Hepatocyte (in vitro differentiated cells): ENCODE measurements around the gene TBCK. TPM values are rescaled to one million over a fixed set of nuclear protein-coding genes. Genes with fewer than 3 reads are reported as not detected.

Experiments
- DNase-seq: peaks from one replicate; pipeline ENCODE4 v3.0.0-alpha.2; 2016; ENCODE audit warnings: low spot score
- H2AFZ ChIP-seq: fragments of 200-600 bp; sonication (generic); 2 replicates; pipeline ENCODE4 v1.6.0; 2016; ENCODE audit warnings: antibody characterized with exemption, mild to moderate bottlenecking
- H3K27ac ChIP-seq: fragments of 200-600 bp; sonication (generic); 2 replicates; pipeline ENCODE4 v1.5.1; 2016; ENCODE audit warnings: mild to moderate bottlenecking
- H3K27me3 ChIP-seq: fragments of 200-600 bp; sonication (generic); 2 replicates; pipeline ENCODE4 v1.6.1; 2016
- H3K36me3 ChIP-seq: fragments of 200-600 bp; sonication (generic); replicated peaks from 2 replicates; pipeline ENCODE4 v1.5.1; 2016; ENCODE audit warnings: low read depth; ENCODE audit not compliant: insufficient read depth
- H3K4me1 ChIP-seq: fragments of 200-600 bp; sonication (generic); 2 replicates; pipeline ENCODE4 v1.5.1; 2016; ENCODE audit warnings: mild to moderate bottlenecking, moderate library complexity; ENCODE audit not compliant: insufficient read depth
- H3K4me2 ChIP-seq: fragments of 200-600 bp; sonication (generic); 2 replicates; pipeline ENCODE4 v1.6.0; 2016
- H3K4me3 ChIP-seq: fragments of 200-600 bp; sonication (generic); 2 replicates; pipeline ENCODE4 v1.5.1; 2016; ENCODE audit warnings: mild to moderate bottlenecking
- H3K79me2 ChIP-seq: fragments of 200-600 bp; sonication (generic); 2 replicates; pipeline ENCODE4 v1.6.0; 2017; ENCODE audit warnings: mild to moderate bottlenecking
- H3K9me2 ChIP-seq: fragments of 200-600 bp; sonication (generic); replicated peaks from 2 replicates; pipeline ENCODE4 v1.6.0; 2017; ENCODE audit warnings: mild to moderate bottlenecking; ENCODE audit not compliant: insufficient read depth
- H3K9me3 ChIP-seq: fragments of 200-600 bp; sonication (generic); 2 replicates; pipeline ENCODE4 v1.5.1; 2016; ENCODE audit warnings: low read depth, mild to moderate bottlenecking
- H4K20me1 ChIP-seq: fragments of 200-600 bp; sonication (generic); 2 replicates; pipeline ENCODE4 v1.6.0; 2016; ENCODE audit warnings: mild to moderate bottlenecking; ENCODE audit not compliant: insufficient read depth, poor library complexity, severe bottlenecking
- EZH2 ChIP-seq: fragments of 200-600 bp; sonication (generic); IDR thresholded peaks from 2 replicates; pipeline ENCODE4 v1.6.1; 2016; ENCODE audit warnings: antibody characterized with exemption, mild to moderate bottlenecking, borderline replicate concordance
- EZH2phosphoT487 ChIP-seq: fragments of 200-600 bp; sonication (generic); IDR thresholded peaks from one replicate; pipeline ENCODE4 v1.6.1; 2018; ENCODE audit warnings: antibody characterized with exemption, mild to moderate bottlenecking, low read depth, moderate library complexity; ENCODE audit not compliant: unreplicated experiment, severe bottlenecking
- WGBS: methylation state at CpG from one replicate; pipeline ENCODE4 v1.1.6; 2016; ENCODE audit warnings: low lambda C conversion rate; ENCODE audit errors: missing lambda C conversion rate; 5-methylcytosine and 5-hydroxymethylcytosine counted together
- polyA plus RNA-seq: library from polyadenylated mRNA; unstranded; fragments of >200 nt; fragmentation: Nextera tagmentation; extraction: Ambion mirVana; gene quantifications from 2 replicates; pipeline ENCODE4 v1.2.1, GENCODE V29; 2016
- total RNA-seq: library from RNA; depleted of rRNA; stranded (reverse); fragments of >200 nt; gene quantifications from 2 replicates; pipeline ENCODE4 v1.2.3, GENCODE V29; 2014
- TF ChIP-seq, protein P1 (sequence below): fragments of 200-600 bp; sonication (generic); IDR thresholded peaks from 2 replicates; pipeline ENCODE4 v1.5.1; 2016; ENCODE audit warnings: antibody characterized with exemption, mild to moderate bottlenecking; ENCODE audit not compliant: poor library complexity

The TBCK gene
- total and polyA plus RNA-seq, 2 experiments from 2014 or later, result 19.8 to 49.7 TPM

DNA sequence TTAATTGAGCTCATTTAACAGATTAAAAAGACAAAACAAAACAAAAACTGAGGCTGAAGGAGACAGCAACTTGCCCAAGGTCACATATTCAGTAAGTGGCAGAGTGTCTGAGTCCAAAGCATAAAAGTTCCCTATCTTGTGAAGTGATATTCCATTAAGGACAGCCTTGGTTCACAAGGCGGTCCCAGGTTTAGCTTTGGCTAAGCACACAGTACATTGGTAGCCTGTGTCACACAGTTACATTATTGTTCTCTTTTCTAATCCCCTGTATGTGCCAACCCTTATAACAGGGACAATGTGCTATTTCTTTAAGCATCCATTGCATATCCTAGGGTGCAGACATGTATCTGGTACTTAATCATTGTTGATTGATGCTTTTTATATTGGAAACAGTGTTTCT is 280.8 kb downstream of the TBCK start:
- peak overlapping the region; percentile 26 for H3K27ac ChIP-seq

DNA sequence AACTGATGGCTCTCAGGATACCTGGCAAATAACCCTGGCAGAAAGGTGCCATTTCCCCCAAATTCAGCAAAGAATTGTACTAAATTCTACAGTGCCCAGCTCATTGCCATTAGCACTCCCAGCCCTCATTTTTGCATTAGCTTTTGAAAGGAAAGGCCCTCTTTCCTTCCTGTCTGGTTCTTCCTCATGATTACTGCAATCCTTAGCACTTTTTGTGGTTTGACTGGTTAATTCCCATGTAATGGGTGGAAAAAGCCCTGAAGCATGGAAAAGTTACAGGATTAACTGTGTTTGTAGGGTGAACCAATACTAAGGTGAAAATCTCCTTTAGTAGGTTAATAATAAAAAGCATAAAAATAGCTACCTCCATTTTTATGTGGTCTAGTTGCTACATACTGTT is 281.3 kb downstream of the TBCK start:
- Histone ChIP-seq H3K79me2 (no peaks in the 10 kb centered on the region), H3K4me1 (peaks cover 18% of the 10 kb centered on the region), H2AFZ (no peak overlapping the region), H3K9me2 (no peaks in the 10 kb centered on the region), H3K27ac (peak overlapping the region; percentile 26), H3K4me2 (no peak overlapping the region), H3K36me3 (no peaks in the 10 kb centered on the region), H3K9me3 (no peaks in the 10 kb centered on the region), H3K4me3 (no peak overlapping the region), H3K27me3 (no peaks in the 10 kb centered on the region), H4K20me1 (no peaks in the 10 kb centered on the region)
- no peak for TF ChIP-seq EZH2
- no peak for TF ChIP-seq EZH2phosphoT487
- TF ChIP-seq, protein P1, sequence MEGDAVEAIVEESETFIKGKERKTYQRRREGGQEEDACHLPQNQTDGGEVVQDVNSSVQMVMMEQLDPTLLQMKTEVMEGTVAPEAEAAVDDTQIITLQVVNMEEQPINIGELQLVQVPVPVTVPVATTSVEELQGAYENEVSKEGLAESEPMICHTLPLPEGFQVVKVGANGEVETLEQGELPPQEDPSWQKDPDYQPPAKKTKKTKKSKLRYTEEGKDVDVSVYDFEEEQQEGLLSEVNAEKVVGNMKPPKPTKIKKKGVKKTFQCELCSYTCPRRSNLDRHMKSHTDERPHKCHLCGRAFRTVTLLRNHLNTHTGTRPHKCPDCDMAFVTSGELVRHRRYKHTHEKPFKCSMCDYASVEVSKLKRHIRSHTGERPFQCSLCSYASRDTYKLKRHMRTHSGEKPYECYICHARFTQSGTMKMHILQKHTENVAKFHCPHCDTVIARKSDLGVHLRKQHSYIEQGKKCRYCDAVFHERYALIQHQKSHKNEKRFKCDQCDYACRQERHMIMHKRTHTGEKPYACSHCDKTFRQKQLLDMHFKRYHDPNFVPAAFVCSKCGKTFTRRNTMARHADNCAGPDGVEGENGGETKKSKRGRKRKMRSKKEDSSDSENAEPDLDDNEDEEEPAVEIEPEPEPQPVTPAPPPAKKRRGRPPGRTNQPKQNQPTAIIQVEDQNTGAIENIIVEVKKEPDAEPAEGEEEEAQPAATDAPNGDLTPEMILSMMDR, result no peak
- no peak for DNase-seq

More for the DNA sequence above, 280.8 kb downstream of the TBCK start:
- TF ChIP-seq EZH2 (no peak), EZH2phosphoT487 (no peak)
- TF ChIP-seq, protein P1, result no peak
- 83% methylated on average over 1 of the region's 1 CpG for WGBS
- Histone ChIP-seq H3K4me3 (no peak overlapping the region), H3K4me1 (peaks cover 20% of the 10 kb centered on the region), H2AFZ (no peak overlapping the region), H3K27me3 (no peaks in the 10 kb centered on the region), H3K79me2 (no peaks in the 10 kb centered on the region), H3K4me2 (no peak overlapping the region), H4K20me1 (no peaks in the 10 kb centered on the region), H3K9me3 (no peaks in the 10 kb centered on the region), H3K9me2 (no peaks in the 10 kb centered on the region), H3K36me3 (no peaks in the 10 kb centered on the region)
- no peak for DNase-seq

DNA sequence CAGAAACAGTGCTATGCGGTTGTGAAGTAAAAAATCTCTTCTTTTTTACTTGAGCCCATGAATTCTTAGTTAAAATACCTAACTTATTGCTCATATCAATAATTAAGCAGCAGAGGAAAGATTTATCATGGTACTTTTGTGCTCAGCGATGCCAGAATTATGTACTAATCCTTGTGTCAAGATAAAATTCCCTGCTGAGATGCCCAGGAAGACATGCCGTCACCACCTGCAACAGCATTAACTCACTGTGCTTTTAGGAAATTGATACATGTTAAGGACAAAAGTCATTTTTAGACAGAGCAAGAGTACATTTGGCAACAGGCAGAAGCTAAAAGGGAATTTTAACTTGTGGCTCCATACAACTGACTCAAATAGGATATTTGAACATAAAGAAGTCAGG is 281.8 kb downstream of the TBCK start:
- Histone ChIP-seq H3K4me3 (no peak overlapping the region), H3K9me2 (no peaks in the 10 kb centered on the region), H4K20me1 (no peaks in the 10 kb centered on the region), H3K27ac (peak overlapping the region; percentile 26), H3K36me3 (no peaks in the 10 kb centered on the region), H3K9me3 (no peaks in the 10 kb centered on the region), H3K79me2 (no peaks in the 10 kb centered on the region), H2AFZ (no peak overlapping the region), H3K27me3 (no peaks in the 10 kb centered on the region), H3K4me2 (no peak overlapping the region), H3K4me1 (peaks cover 16% of the 10 kb centered on the region)
- TF ChIP-seq EZH2phosphoT487 (no peak), EZH2 (no peak)
- TF ChIP-seq, protein P1, result no peak
- 43% methylated on average over 3 of the region's 3 CpGs for WGBS
- no peak for DNase-seq

DNA sequence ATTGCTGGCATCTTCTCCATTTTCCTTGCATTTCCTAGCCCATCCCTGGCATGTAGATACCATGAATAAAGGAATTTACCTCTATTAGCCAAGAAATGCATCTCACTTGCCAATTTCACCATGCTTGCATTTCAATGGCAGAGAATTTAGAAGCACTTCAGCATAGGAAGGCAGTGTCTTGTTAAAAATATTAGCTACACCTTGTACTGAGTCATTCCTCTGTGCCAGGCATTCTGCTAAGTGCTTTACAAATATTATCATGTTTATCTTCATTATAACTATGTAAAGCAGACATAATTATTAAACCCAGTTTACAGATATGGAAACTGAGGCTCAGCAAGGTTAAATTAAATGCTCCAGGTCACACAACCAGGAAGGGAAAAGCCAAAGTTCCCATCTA is 282.5 kb downstream of the TBCK start:
- H3K4me2 ChIP-seq, result no peak overlapping the region
- TF ChIP-seq, protein P1, result no peak
- TF ChIP-seq EZH2 (no peak), EZH2phosphoT487 (no peak)
- no peaks in the 10 kb centered on the region for H3K36me3 ChIP-seq
- no peaks in the 10 kb centered on the region for H3K9me3 ChIP-seq
- H3K27ac ChIP-seq, result peak overlapping the region; percentile 26
- H3K79me2 ChIP-seq, result no peaks in the 10 kb centered on the region
- peaks cover 16% of the 10 kb centered on the region for H3K4me1 ChIP-seq
- H4K20me1 ChIP-seq, result no peaks in the 10 kb centered on the region
- no peaks in the 10 kb centered on the region for H3K27me3 ChIP-seq
- H3K9me2 ChIP-seq, result no peaks in the 10 kb centered on the region
- no peak overlapping the region for H3K4me3 ChIP-seq
- no peak overlapping the region for H2AFZ ChIP-seq
- DNase-seq, result no peak
